OCI-LY3 (cell line): ENCODE results near the gene ANAPC4.
A peak's percentile ranks its signal among the peaks of the same experiment; 100 is the strongest.
"Not testable (repeated sequence)": the region's sequence is repeated elsewhere in the genome, so short reads cannot be mapped to it uniquely, and the experiment has no call there.

Source experiments
- H2AFZ ChIP-seq: fragments of 200-600, 300-600 bp; shearing (Covaris generic); 2 replicates; pipeline ENCODE4 v1.6.0; 2014; ENCODE audit warnings: antibody characterized with exemption, low read depth, low read length
- H3K27ac ChIP-seq: fragments of 200-600, 300-600 bp; sonication (generic); 2 replicates; pipeline ENCODE4 v1.5.1; 2014; ENCODE audit warnings: mild to moderate bottlenecking, low read length, moderate library complexity, mixed read lengths
- H3K27me3 ChIP-seq: fragments of 200-600, 300-600 bp; sonication (generic); 2 replicates; pipeline ENCODE4 v1.6.1; 2014; ENCODE audit warnings: low read depth, low read length, mixed read lengths
- H3K36me3 ChIP-seq: fragments of 200-600, 300-600 bp; sonication (generic); replicated peaks from 2 replicates; pipeline ENCODE3; 2014; ENCODE audit warnings: low read depth, low read length, mixed read lengths
- H3K4me1 ChIP-seq: fragments of 300-600, 200-600 bp; sonication (generic); 2 replicates; pipeline ENCODE4 v1.6.1; 2014; ENCODE audit warnings: low read length, mixed read lengths
- H3K4me2 ChIP-seq: fragments of 200-600, 300-600 bp; sonication (generic); 2 replicates; pipeline ENCODE4 v1.6.1; 2014; ENCODE audit warnings: low read length, mixed read lengths
- H3K4me3 ChIP-seq: fragments of 300-600, 200-600 bp; sonication (generic); 2 replicates; pipeline ENCODE4 v1.5.1; 2014; ENCODE audit warnings: antibody characterized with exemption, mild to moderate bottlenecking, low read length, moderate library complexity
- H3K79me2 ChIP-seq: fragments of 300-600, 200-600 bp; shearing (Covaris generic); 2 replicates; pipeline ENCODE4 v1.6.1; 2014; ENCODE audit warnings: mild to moderate bottlenecking, low read length, mixed read lengths
- H3K9ac ChIP-seq: fragments of 300-600, 200-600 bp; shearing (Covaris generic); 2 replicates; pipeline ENCODE4 v1.6.0; 2014; ENCODE audit warnings: mild to moderate bottlenecking, low read length, moderate library complexity
- H3K9me3 ChIP-seq: fragments of 200-600, 300-600 bp; shearing (Covaris generic); 2 replicates; pipeline ENCODE4 v1.6.1; 2014; ENCODE audit warnings: low read length, mixed read lengths; ENCODE audit not compliant: insufficient read depth
- H4K20me1 ChIP-seq: fragments of 200-600, 300-600 bp; sonication (generic); 2 replicates; pipeline ENCODE4 v1.6.1; 2016; ENCODE audit warnings: low read length, mixed read lengths; ENCODE audit not compliant: insufficient read depth
- CTCF ChIP-seq: fragments of 200-600, 300-600 bp; sonication (generic); IDR thresholded peaks from 2 replicates; pipeline ENCODE4 v1.5.1; 2014; ENCODE audit warnings: antibody characterized with exemption, low read length, low read depth
- EZH2phosphoT487 ChIP-seq: fragments of 200-600 bp; shearing (Covaris generic); IDR thresholded peaks from 2 replicates; pipeline ENCODE4 v1.6.1; 2018; ENCODE audit warnings: antibody characterized with exemption, mixed run types, low read depth

Gene ANAPC4

GRCh38 chr4:25368315-25368714 lies 8.7 kb upstream of the ANAPC4 start:
- H3K4me1 ChIP-seq: no peaks in the 10 kb centered on the region
- peaks cover 13% of the 10 kb centered on the region for H3K36me3 ChIP-seq
- TF ChIP-seq EZH2phosphoT487 (no peak), CTCF (no peak)
- H3K9ac ChIP-seq: no peak overlapping the region
- H2AFZ ChIP-seq: no peak overlapping the region
- no peaks in the 10 kb centered on the region for H3K27me3 ChIP-seq
- H3K79me2 ChIP-seq: no peaks in the 10 kb centered on the region
- no peak overlapping the region for H3K4me3 ChIP-seq
- H4K20me1 ChIP-seq: no peaks in the 10 kb centered on the region
- no peak overlapping the region for H3K4me2 ChIP-seq
- H3K9me3 ChIP-seq: no peaks in the 10 kb centered on the region
- H3K27ac ChIP-seq: no peak overlapping the region

- no peak overlapping the region for H2AFZ ChIP-seq
- H3K4me3 ChIP-seq: no peak overlapping the region
- H3K27me3 ChIP-seq: no peaks in the 10 kb centered on the region
- no peak overlapping the region for H3K9ac ChIP-seq
- TF ChIP-seq CTCF: no peak
- TF ChIP-seq EZH2phosphoT487: no peak
- H3K79me2 ChIP-seq: no peaks in the 10 kb centered on the region
- no peaks in the 10 kb centered on the region for H3K9me3 ChIP-seq
- no peaks in the 10 kb centered on the region for H4K20me1 ChIP-seq
- H3K4me2 ChIP-seq: no peak overlapping the region
- no peaks in the 10 kb centered on the region for H3K4me1 ChIP-seq
- H3K36me3 ChIP-seq: peaks cover 9% of the 10 kb centered on the region
- H3K27ac ChIP-seq: no peak overlapping the region
These were observed 6.8 kb upstream of the ANAPC4 start for GRCh38 chr4:25370242-25370641.

- not testable (repeated sequence) for H3K4me2 ChIP-seq, H3K27me3 ChIP-seq, H3K79me2 ChIP-seq, H3K9me3 ChIP-seq, H3K27ac ChIP-seq, H4K20me1 ChIP-seq, H3K9ac ChIP-seq, H3K4me1 ChIP-seq, H3K36me3 ChIP-seq, H2AFZ ChIP-seq, H3K4me3 ChIP-seq
These were observed 4.5 kb upstream of the ANAPC4 start for GRCh38 chr4:25372549-25372948.

- Histone ChIP-seq H3K9me3 (no peaks in the 10 kb centered on the region), H3K79me2 (peaks cover 27% of the 10 kb centered on the region), H3K9ac (peak overlapping the region; percentile 80), H2AFZ (peak overlapping the region; percentile 40), H3K27ac (peak overlapping the region; percentile 5; the same call in 1 of the 2 replicates), H3K27me3 (no peaks in the 10 kb centered on the region), H3K4me1 (peaks cover 12% of the 10 kb centered on the region), H3K4me2 (peak overlapping the region; percentile 96), H4K20me1 (no peaks in the 10 kb centered on the region), H3K4me3 (peak overlapping the region; percentile 86), H3K36me3 (peaks cover 6% of the 10 kb centered on the region)
- TF ChIP-seq EZH2phosphoT487 (no peak), CTCF (no peak)
These were observed 741 bp downstream of the ANAPC4 start for GRCh38 chr4:25377572-25378436.
